Osteoblast (primary cell): ENCODE results near the gene PSAP. TPM values are rescaled to one million over a fixed set of nuclear protein-coding genes. Genes with fewer than 3 reads are reported as not detected.

ENCODE experiments used
- DNase-seq: peaks from one replicate; pipeline ENCODE4 v3.0.0; 2011; ENCODE audit warnings: low spot score, mixed read lengths; ENCODE audit not compliant: insufficient read length; ENCODE audit errors: missing footprints
- H2AFZ ChIP-seq: 2 replicates; pipeline ENCODE4 v1.6.0; 2011; ENCODE audit warnings: mild to moderate bottlenecking, low read length
- H3K27ac ChIP-seq: 2 replicates; pipeline ENCODE4 v1.5.1; 2011; ENCODE audit warnings: mild to moderate bottlenecking, low read depth, low read length, moderate library complexity
- H3K27me3 ChIP-seq: 2 replicates; pipeline ENCODE4 v1.6.0; 2012; ENCODE audit warnings: mild to moderate bottlenecking, control low read depth, inconsistent platforms, low read length, moderate library complexity; ENCODE audit not compliant: insufficient read depth
- H3K36me3 ChIP-seq: 2 replicates; pipeline ENCODE4 v1.5.1; 2011; ENCODE audit warnings: mild to moderate bottlenecking, low read length, control low read depth, moderate library complexity; ENCODE audit not compliant: insufficient read depth
- H3K4me1 ChIP-seq: 2 replicates; pipeline ENCODE4 v1.5.1; 2011; ENCODE audit warnings: mild to moderate bottlenecking, low read length, control low read depth, moderate library complexity; ENCODE audit not compliant: insufficient read depth
- H3K4me2 ChIP-seq: 2 replicates; pipeline ENCODE4 v1.6.0; 2011; ENCODE audit warnings: mild to moderate bottlenecking, low read length; ENCODE audit not compliant: insufficient read depth
- H3K4me3 ChIP-seq: fragments of 200-600 bp; sonication (generic); 3 replicates; pipeline ENCODE4 v1.5.1; 2012; ENCODE audit warnings: mild to moderate bottlenecking, low read length, inconsistent platforms; ENCODE audit not compliant: insufficient read depth
- H3K79me2 ChIP-seq: 2 replicates; pipeline ENCODE4 v1.6.0; 2012; ENCODE audit warnings: mild to moderate bottlenecking, low read length, control low read depth, inconsistent platforms; ENCODE audit not compliant: insufficient read depth
- H3K9me3 ChIP-seq: 2 replicates; pipeline ENCODE4 v1.5.1; 2011; ENCODE audit warnings: low read depth, low read length, control low read depth
- H4K20me1 ChIP-seq: 2 replicates; pipeline ENCODE4 v1.6.0; 2012; ENCODE audit warnings: mild to moderate bottlenecking, low read length, control low read depth; ENCODE audit not compliant: insufficient read depth
- total RNA-seq: library from RNA; depleted of rRNA; stranded (reverse); fragments of >200 nt; gene quantifications from 2 replicates; pipeline ENCODE4 v1.2.3, GENCODE V29; 2012
- TF ChIP-seq, protein P1 (sequence below): IDR thresholded peaks from 2 replicates; pipeline ENCODE4 v1.5.1; 2011; ENCODE audit warnings: mild to moderate bottlenecking, low read depth, low read length, moderate library complexity; ENCODE audit errors: extremely low read depth

PSAP gene
- total RNA-seq, 1 donor: 1,391 TPM

DNA sequence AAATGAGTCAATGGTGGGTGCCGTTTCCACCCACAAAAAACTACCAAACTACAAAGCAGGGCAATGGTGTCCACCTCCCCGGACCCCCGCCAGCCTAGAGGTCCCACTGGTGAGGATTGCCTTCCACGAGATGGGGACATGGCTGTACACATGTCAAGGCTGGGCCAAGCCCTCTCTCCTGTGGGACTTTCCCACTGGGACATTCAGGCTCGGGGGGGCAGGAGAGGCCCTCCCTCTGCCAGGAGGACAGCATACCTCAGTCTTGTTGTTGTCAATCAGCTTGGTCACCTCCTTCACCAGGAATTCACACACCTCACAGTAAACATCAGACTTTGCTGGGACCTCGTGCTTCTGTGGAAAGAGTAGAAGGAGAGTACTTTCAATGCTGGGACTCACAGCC, 31.1 kb downstream of the PSAP start:
- no peak overlapping the region for H3K4me3 ChIP-seq
- peaks cover 7% of the 10 kb centered on the region for H3K79me2 ChIP-seq
- no peak overlapping the region for H3K27ac ChIP-seq
- H3K27me3 ChIP-seq: no peaks in the 10 kb centered on the region
- TF ChIP-seq, protein P1, sequence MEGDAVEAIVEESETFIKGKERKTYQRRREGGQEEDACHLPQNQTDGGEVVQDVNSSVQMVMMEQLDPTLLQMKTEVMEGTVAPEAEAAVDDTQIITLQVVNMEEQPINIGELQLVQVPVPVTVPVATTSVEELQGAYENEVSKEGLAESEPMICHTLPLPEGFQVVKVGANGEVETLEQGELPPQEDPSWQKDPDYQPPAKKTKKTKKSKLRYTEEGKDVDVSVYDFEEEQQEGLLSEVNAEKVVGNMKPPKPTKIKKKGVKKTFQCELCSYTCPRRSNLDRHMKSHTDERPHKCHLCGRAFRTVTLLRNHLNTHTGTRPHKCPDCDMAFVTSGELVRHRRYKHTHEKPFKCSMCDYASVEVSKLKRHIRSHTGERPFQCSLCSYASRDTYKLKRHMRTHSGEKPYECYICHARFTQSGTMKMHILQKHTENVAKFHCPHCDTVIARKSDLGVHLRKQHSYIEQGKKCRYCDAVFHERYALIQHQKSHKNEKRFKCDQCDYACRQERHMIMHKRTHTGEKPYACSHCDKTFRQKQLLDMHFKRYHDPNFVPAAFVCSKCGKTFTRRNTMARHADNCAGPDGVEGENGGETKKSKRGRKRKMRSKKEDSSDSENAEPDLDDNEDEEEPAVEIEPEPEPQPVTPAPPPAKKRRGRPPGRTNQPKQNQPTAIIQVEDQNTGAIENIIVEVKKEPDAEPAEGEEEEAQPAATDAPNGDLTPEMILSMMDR: no peak
- no peak for DNase-seq
- peaks cover 87% of the 10 kb centered on the region for H3K36me3 ChIP-seq
- no peaks in the 10 kb centered on the region for H3K4me1 ChIP-seq
- H2AFZ ChIP-seq: no peak overlapping the region
- peaks cover 29% of the 10 kb centered on the region for H4K20me1 ChIP-seq
- no peaks in the 10 kb centered on the region for H3K9me3 ChIP-seq
- H3K4me2 ChIP-seq: no peak overlapping the region

DNA sequence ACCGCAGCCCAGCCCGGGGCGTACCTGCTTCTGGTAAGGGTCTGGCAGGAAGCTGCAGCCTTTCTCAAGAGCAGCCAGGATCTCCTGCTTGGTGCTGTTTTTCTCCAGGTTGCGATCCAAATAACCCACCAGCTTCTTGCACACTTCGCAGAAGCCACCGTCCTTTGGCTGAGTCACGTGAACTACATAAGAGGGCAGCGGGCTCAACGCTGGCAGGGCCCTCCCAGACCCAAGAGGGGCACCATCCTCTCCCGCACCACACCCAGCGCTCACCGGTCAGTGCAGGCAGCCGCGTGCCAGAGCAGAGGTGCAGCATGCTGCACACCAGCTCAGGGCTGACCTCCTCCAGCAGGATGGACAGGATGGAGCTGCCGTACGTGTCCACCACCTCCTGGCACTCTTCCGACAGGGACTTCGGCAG, 31.6 kb downstream of the PSAP start:
- Histone ChIP-seq H3K4me2 (no peak overlapping the region), H4K20me1 (peaks cover 34% of the 10 kb centered on the region), H3K9me3 (no peaks in the 10 kb centered on the region), H3K27me3 (no peaks in the 10 kb centered on the region), H3K79me2 (peaks cover 7% of the 10 kb centered on the region), H3K4me3 (no peak overlapping the region), H3K27ac (no peak overlapping the region), H3K36me3 (peaks cover 82% of the 10 kb centered on the region), H3K4me1 (no peaks in the 10 kb centered on the region), H2AFZ (no peak overlapping the region)
- TF ChIP-seq, protein P1: no peak
- DNase-seq: peak; percentile 47

DNA sequence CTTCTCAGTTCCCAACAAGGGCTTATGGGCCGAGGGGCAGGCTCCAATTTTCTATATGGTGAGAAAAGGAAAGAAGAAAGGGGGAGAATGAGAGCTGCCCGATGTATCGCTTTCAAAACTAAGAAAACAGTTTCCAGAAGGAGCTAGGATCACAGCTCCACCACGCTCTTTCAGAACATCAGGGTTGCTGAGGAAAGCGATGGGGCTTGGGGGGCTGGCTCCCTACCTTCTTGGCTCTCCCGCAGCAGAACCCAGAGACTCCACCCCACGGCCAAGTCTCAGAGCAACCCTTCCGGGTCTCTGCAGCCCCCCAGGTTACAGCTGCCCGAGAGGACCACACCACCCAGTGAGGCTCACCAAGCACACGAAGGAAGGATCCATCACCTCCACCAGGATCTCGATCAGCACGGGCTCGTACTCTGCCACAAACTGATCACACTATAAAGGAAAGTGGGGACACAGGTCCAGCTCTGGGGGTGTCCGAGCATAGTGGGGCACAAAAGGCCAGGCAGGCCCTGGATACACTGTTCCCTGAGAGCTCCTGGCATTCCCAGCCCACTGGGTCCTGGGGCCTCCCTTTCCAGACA, 32.3 kb downstream of the PSAP start:
- Histone ChIP-seq H3K79me2 (peaks cover 7% of the 10 kb centered on the region), H3K36me3 (peaks cover 76% of the 10 kb centered on the region), H3K4me3 (no peak overlapping the region), H3K27ac (no peak overlapping the region), H3K4me1 (no peaks in the 10 kb centered on the region), H2AFZ (no peak overlapping the region), H3K9me3 (no peaks in the 10 kb centered on the region), H4K20me1 (peaks cover 38% of the 10 kb centered on the region), H3K4me2 (no peak overlapping the region), H3K27me3 (no peaks in the 10 kb centered on the region)
- TF ChIP-seq, protein P1: no peak
- peak; percentile 26 for DNase-seq

DNA sequence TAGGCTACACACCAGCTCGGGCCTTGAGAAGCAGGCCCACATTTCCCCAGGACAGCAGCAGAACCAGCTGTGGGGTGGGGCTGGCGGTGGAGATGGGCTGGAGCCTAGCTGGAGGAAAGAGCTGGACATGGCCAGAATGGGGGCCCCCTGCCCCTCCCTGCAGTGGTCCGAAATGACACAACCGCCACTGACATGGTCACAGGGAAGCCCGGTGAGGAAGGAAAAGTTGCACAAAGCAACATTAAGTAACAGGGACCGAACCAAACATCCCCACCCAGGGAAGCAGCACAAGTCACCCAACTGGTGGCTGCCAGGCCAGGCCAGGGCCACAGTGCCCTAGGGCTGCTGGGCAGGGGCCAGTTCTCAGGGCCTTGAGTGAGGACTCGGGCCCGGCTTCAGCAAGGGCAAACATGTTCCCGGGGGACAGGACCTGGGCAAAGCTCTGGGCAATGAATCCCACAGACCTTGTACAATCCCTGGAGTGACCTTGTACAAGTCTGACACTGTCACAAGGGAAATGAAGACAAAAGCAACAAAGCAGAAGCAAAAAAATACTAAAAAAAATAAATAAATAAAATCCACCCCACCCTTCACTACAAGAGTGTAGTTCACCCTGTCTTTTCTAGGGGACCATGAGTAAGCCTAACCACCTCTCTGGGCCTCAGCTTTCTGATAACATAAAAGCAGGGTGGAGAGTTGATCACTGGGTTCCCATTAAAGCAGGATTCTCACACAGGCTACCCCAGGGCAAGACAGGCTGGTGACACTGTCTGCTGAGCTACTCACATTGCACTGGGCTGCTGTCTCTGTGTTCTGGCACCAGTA, 33.0 kb downstream of the PSAP start:
- no peak overlapping the region for H2AFZ ChIP-seq
- no peaks in the 10 kb centered on the region for H3K27me3 ChIP-seq
- H3K4me3 ChIP-seq: no peak overlapping the region
- H3K36me3 ChIP-seq: peaks cover 70% of the 10 kb centered on the region
- DNase-seq: peak; percentile 79
- no peaks in the 10 kb centered on the region for H3K4me1 ChIP-seq
- H4K20me1 ChIP-seq: peaks cover 33% of the 10 kb centered on the region
- H3K27ac ChIP-seq: no peak overlapping the region
- H3K4me2 ChIP-seq: no peak overlapping the region
- H3K9me3 ChIP-seq: no peaks in the 10 kb centered on the region
- TF ChIP-seq, protein P1: no peak
- peaks cover 3% of the 10 kb centered on the region for H3K79me2 ChIP-seq
